Panc1 (cell line): ENCODE measurements around the gene GPR141. TPM values are rescaled to one million over a fixed set of nuclear protein-coding genes. Genes with fewer than 3 reads are reported as not detected.

Experiments used
- ATAC-seq: fragments of 200-7000 bp; cut with Tn5 transposase; 2 replicates; pipeline ENCODE4 v1.9.1; 2020; ENCODE audit warnings: mild to moderate bottlenecking, moderate library complexity
- BruUV-seq: library from RNA; stranded (reverse); fragments of 400-500 nt; replicated peaks from 2 replicates; lab custom pipeline; 2021; lab: Mats Ljungman, UMichigan
- CTCF ChIA-PET: fragments of 300-600 bp; sonication (Branson Sonifier 250); formaldehyde crosslinking; loops from one replicate; lab custom pipeline; 2022; ENCODE audit warnings: antibody characterized with exemption; lab: Charles Lee
- POLR2A ChIA-PET: fragments of 300-600 bp; sonication (Branson Sonifier 250); formaldehyde crosslinking; loops from one replicate; lab custom pipeline; 2022; ENCODE audit warnings: antibody characterized with exemption; lab: Charles Lee
- DNase-seq: peaks from one replicate; pipeline ENCODE4 v3.0.0-alpha.2; 2010; ENCODE audit warnings: low read depth, low spot score
- H3K27ac ChIP-seq: 2 replicates; pipeline ENCODE4 v1.5.1; 2011; ENCODE audit warnings: mild to moderate bottlenecking, low read length, inconsistent platforms
- H3K27me3 ChIP-seq: fragments of 200-500 bp; sonication (Bioruptor generic); 2 replicates; pipeline ENCODE4 v1.6.0; 2014; ENCODE audit warnings: low read length, inconsistent platforms; ENCODE audit not compliant: control insufficient read depth, insufficient read depth
- H3K36me3 ChIP-seq: fragments of 200-500 bp; sonication (Bioruptor generic); 2 replicates; pipeline ENCODE4 v1.5.1; 2014; ENCODE audit warnings: inconsistent platforms, mild to moderate bottlenecking, low read length, moderate library complexity; ENCODE audit not compliant: control insufficient read depth, insufficient read depth
- H3K4me1 ChIP-seq: 2 replicates; pipeline ENCODE4 v1.5.1; 2011; ENCODE audit warnings: inconsistent platforms, mild to moderate bottlenecking, low read length, moderate library complexity; ENCODE audit not compliant: control insufficient read depth, insufficient read depth
- H3K4me3 ChIP-seq, 2 experiments: 2 replicates each; pipeline ENCODE4 v1.5.1; 2011 to 2012; ENCODE audit warnings: low read depth in 2 of 2, low read length in 2 of 2, mild to moderate bottlenecking in 2 of 2, inconsistent platforms in 1 of 2, moderate library complexity in 1 of 2
- H3K9me3 ChIP-seq: fragments of 200-500 bp; sonication (Bioruptor generic); 2 replicates; pipeline ENCODE4 v1.5.1; 2014; ENCODE audit warnings: low read depth, mild to moderate bottlenecking, inconsistent platforms, low read length, moderate library complexity; ENCODE audit not compliant: control insufficient read depth, insufficient read depth
- POLR2AphosphoS5 ChIP-seq: IDR thresholded peaks from 2 replicates; pipeline ENCODE4 v1.6.1; 2012; ENCODE audit warnings: mild to moderate bottlenecking, low read depth, low read length, moderate library complexity
- SIN3A ChIP-seq: IDR thresholded peaks from 2 replicates; pipeline ENCODE4 v1.6.1; 2012; ENCODE audit warnings: low read depth, mild to moderate bottlenecking, low read length, moderate library complexity, borderline replicate concordance; ENCODE audit not compliant: insufficient read depth
- TCF7L2 ChIP-seq: IDR thresholded peaks from 2 replicates; pipeline ENCODE4 v1.6.1; 2011; ENCODE audit warnings: mild to moderate bottlenecking, low read depth, low read length, inconsistent platforms
- in situ Hi-C: cut with HindIII; loops from 2 replicates; pipeline ENCODE4 v1.10.0; 2016; ENCODE audit warnings: low sequenced_read_pairs, low pct_unique_long_range_greater_than_20kb
- intact Hi-C: fragments of 100-400 bp; cut with micrococcal nuclease; formaldehyde crosslinking; loops from one replicate; pipeline ENCODE4 v1.10.0; 2022; ENCODE audit not compliant: unreplicated experiment
- total RNA-seq: library from RNA; stranded (reverse); gene quantifications from one replicate; pipeline ENCODE4 v1.2.1, GENCODE V29; 2021; ENCODE audit not compliant: unreplicated experiment
- TF ChIP-seq, protein P1 (sequence below), 2 experiments: IDR thresholded peaks; 2 replicates each; pipeline ENCODE4 v1.6.1; 2011 to 2012; ENCODE audit warnings: low read depth in 2 of 2, control low read depth in 1 of 2, low read length in 1 of 2, mild to moderate bottlenecking in 1 of 2, moderate library complexity in 1 of 2; ENCODE audit not compliant: insufficient read depth in 1 of 2
- TF ChIP-seq, protein P2 (sequence below): fragments of 450-650 bp; IDR thresholded peaks from 2 replicates; pipeline ENCODE4 v1.5.1; 2017; ENCODE audit warnings: mild to moderate bottlenecking

Gene GPR141
- total RNA-seq, 1 experiment from 2014 or later: not detected

DNA sequence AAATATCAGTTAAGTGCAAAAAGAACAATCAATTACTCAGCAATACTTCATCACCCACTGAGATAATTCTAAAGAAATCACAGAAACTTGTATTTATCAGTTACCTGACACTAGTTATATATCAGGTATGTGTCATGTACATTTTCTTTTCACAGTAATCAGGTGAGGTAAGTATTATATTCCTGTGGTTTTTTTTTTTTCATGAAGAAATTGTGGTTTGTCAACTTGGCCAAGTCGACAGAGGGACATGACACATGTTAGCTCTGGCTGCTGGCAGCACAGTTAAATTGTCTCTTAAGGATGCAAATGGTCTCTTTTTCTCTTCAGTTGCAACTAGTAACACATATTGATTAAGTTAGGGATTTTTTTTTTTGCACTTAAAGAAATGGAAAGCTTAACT, 13.7 kb upstream of the GPR141 start:
- no peaks in the 10 kb centered on the region for H3K9me3 ChIP-seq

DNA sequence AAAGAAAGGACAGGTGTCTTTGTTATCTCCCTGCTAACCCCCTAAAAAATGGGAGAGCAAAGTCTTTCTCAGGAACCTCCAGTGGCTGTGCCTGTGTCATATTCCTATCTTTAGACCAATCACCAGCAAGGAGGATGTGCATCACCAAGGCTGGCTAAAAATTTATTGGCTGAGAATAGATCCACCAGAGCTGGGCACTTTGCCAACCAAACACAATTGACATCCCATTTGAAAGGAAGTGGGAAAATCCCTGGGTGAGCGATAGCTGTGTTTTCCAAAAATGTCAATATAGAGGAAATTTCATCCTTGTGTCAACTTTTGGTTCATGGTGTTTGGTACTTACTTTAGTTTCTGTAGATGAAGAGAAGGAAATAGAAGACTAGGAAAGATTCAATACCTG, 13.1 kb upstream of the GPR141 start:
- H3K27me3 ChIP-seq: no peaks in the 10 kb centered on the region
- H3K4me1 ChIP-seq: no peaks in the 10 kb centered on the region
- H3K27ac ChIP-seq: no peak overlapping the region
- in situ Hi-C loops (no loop called here), intact Hi-C loops (no loop called here)
- H3K9me3 ChIP-seq: no peaks in the 10 kb centered on the region
- H3K4me3 ChIP-seq: no peak overlapping the region
- no TSS peak for BruUV-seq
- H3K36me3 ChIP-seq: no peaks in the 10 kb centered on the region
- ChIA-PET POLR2A (interaction anchor here (0.7 kb wide), 1 partner anchor 154 kb away, joined by 3 read pairs; no protein-coding TSS in a partner anchor), CTCF (interaction anchor here (0.6 kb wide), 1 partner anchor 398 kb away, joined by 4 read pairs; no protein-coding TSS in a partner anchor)
- no peak for ATAC-seq
- no peak for DNase-seq
- no peak for TF ChIP-seq TCF7L2
- TF ChIP-seq SIN3A: no peak
- TF ChIP-seq, protein P1, sequence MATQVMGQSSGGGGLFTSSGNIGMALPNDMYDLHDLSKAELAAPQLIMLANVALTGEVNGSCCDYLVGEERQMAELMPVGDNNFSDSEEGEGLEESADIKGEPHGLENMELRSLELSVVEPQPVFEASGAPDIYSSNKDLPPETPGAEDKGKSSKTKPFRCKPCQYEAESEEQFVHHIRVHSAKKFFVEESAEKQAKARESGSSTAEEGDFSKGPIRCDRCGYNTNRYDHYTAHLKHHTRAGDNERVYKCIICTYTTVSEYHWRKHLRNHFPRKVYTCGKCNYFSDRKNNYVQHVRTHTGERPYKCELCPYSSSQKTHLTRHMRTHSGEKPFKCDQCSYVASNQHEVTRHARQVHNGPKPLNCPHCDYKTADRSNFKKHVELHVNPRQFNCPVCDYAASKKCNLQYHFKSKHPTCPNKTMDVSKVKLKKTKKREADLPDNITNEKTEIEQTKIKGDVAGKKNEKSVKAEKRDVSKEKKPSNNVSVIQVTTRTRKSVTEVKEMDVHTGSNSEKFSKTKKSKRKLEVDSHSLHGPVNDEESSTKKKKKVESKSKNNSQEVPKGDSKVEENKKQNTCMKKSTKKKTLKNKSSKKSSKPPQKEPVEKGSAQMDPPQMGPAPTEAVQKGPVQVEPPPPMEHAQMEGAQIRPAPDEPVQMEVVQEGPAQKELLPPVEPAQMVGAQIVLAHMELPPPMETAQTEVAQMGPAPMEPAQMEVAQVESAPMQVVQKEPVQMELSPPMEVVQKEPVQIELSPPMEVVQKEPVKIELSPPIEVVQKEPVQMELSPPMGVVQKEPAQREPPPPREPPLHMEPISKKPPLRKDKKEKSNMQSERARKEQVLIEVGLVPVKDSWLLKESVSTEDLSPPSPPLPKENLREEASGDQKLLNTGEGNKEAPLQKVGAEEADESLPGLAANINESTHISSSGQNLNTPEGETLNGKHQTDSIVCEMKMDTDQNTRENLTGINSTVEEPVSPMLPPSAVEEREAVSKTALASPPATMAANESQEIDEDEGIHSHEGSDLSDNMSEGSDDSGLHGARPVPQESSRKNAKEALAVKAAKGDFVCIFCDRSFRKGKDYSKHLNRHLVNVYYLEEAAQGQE (IDR thresholded peaks at IDR 0.05; ENCODE audit: insufficient read depth in 1 of 2, low read depth in 2 of 2, low read length in 1 of 2): no peak
- TF ChIP-seq, protein P2, sequence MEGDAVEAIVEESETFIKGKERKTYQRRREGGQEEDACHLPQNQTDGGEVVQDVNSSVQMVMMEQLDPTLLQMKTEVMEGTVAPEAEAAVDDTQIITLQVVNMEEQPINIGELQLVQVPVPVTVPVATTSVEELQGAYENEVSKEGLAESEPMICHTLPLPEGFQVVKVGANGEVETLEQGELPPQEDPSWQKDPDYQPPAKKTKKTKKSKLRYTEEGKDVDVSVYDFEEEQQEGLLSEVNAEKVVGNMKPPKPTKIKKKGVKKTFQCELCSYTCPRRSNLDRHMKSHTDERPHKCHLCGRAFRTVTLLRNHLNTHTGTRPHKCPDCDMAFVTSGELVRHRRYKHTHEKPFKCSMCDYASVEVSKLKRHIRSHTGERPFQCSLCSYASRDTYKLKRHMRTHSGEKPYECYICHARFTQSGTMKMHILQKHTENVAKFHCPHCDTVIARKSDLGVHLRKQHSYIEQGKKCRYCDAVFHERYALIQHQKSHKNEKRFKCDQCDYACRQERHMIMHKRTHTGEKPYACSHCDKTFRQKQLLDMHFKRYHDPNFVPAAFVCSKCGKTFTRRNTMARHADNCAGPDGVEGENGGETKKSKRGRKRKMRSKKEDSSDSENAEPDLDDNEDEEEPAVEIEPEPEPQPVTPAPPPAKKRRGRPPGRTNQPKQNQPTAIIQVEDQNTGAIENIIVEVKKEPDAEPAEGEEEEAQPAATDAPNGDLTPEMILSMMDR: no peak; the same call in 1 of the 2 replicates
- TF ChIP-seq POLR2AphosphoS5: no peak

More for the DNA sequence above, 13.7 kb upstream of the GPR141 start:
- in situ Hi-C loops: no loop called here
- ChIA-PET POLR2A (interaction anchor here (0.7 kb wide), 1 partner anchor 153 kb away, joined by 3 read pairs; no protein-coding TSS in a partner anchor), CTCF (interaction anchor here (0.6 kb wide), 1 partner anchor 397 kb away, joined by 4 read pairs; no protein-coding TSS in a partner anchor)
- Histone ChIP-seq H3K36me3 (no peaks in the 10 kb centered on the region), H3K27ac (no peak overlapping the region), H3K27me3 (no peaks in the 10 kb centered on the region), H3K4me1 (no peaks in the 10 kb centered on the region), H3K4me3 (no peak overlapping the region)
- intact Hi-C loops: no loop called here
- ATAC-seq: no peak
- BruUV-seq: no TSS peak
- no peak for DNase-seq
- TF ChIP-seq POLR2AphosphoS5 (no peak), TCF7L2 (no peak), SIN3A (no peak)
- TF ChIP-seq, protein P2: no peak
- TF ChIP-seq, protein P1 (IDR thresholded peaks at IDR 0.05; ENCODE audit: insufficient read depth in 1 of 2, low read depth in 2 of 2, low read length in 1 of 2): no peak
